GM18951 (cell line): ENCODE measurements around the gene ACVR1B.

Experiments used
- POLR2A ChIP-seq: IDR thresholded peaks from 4 replicates; pipeline ENCODE4 v1.6.1; 2011; ENCODE audit warnings: mild to moderate bottlenecking; ENCODE audit not compliant: insufficient read length, insufficient read depth; ENCODE audit errors: extremely low read depth
- in situ Hi-C: fragments of 300-500 bp; cut with MboI; formaldehyde crosslinking; loops from one replicate; pipeline ENCODE4 v1.12.0; 2022; ENCODE audit warnings: low sequenced_read_pairs, mixed read lengths, inconsistent platforms; ENCODE audit not compliant: unreplicated experiment

ACVR1B gene

GRCh38 chr12:51994959-51995358 is 43.5 kb downstream of the ACVR1B start:
- in situ Hi-C loops = no loop called here
- no peak for TF ChIP-seq POLR2A

- in situ Hi-C loops = no loop called here
- TF ChIP-seq POLR2A = no peak
Observed at GRCh38 chr12:51997136-51997535, 45.6 kb downstream of the ACVR1B start.

- in situ Hi-C loops = no loop called here
- TF ChIP-seq POLR2A = no peak
Observed at GRCh38 chr12:52003016-52003550, 51.6 kb downstream of the ACVR1B start.

DNA sequence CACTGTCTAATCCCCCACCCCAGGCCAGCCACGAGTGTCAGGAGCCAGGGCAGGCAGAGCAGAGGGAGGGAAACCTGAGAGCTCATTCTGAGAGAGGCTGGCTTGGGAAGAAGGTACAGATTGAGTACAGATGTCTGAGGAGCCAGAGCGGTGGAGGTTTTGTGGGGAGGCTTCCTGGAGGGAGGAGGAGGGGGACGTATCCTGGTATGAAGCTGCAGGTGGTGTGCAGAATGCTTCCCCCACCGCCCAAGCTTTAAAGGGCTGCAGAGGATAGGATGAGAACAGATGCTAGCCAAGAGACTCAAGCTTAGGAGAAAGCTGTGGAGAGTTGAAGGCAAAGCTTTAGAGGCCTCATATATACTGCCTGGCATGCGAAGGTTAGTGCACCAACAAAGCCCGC is 52.1 kb downstream of the ACVR1B start:
- in situ Hi-C loops = no loop called here
- no peak for TF ChIP-seq POLR2A

- in situ Hi-C loops = no loop called here
- no peak for TF ChIP-seq POLR2A
Observed at GRCh38 chr12:52004042-52004648, 52.6 kb downstream of the ACVR1B start.

DNA sequence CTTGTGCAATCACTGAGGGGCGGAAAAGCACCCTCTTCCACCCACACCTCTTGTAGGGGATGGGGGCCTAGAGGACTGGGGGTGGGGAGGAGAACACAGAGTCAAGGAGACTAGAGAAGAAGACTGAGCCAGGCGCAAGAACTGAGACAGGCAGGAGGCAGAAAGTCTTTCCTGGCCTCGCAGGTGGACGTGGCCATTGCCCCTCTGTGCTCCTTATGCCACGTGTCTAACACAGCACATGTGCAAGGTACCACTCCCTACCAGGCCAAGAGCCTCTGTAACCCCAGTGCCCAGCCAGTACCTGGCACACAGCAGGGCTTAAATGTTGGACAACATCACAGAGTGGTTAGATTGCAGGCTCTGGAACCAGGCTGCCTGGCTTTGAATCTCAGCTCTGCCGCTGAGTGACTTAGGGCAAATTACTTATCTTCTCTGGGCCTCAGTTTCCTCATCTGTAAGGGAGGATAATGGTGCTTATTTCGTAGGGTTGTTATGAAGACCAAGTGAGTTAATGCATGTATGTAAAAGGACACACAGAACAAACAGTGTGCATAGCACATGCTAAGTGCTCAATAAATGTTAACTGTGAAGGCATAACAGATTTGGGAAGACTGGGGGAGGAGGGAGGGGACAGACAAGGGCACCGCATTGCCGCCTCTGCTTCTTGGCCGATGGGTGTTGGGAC is 53.9 kb downstream of the ACVR1B start:
- TF ChIP-seq POLR2A = no peak
- in situ Hi-C loops = no loop called here

- TF ChIP-seq POLR2A = no peak
- in situ Hi-C loops = no loop called here
Observed at GRCh38 chr12:52005903-52006703, 54.6 kb downstream of the ACVR1B start.

DNA sequence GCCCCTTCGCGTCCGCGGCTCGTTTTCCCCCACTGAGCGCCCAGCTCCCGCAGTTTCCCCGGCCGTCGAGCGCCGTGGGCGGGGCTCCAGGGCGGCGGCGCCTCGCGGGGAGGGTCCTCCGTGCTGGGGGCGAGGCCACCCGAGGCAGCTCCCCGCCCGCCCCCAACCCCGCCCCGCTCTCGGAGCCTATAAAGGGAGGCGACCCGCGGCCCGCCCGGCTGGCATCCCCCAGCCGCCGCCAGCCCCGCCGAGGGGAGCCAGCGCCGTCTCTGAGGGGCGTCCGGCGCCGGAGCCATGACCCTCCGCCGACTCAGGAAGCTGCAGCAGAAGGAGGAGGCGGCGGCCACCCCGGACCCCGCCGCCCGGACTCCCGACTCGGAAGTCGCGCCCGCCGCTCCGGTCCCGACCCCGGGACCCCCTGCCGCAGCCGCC is 55.2 kb downstream of the ACVR1B start, which contains the start of gene TAMALIN:
Gene TAMALIN, plus strand, starts transcription at position 221 of the 432 bp plus-strand sequence. Its CDS starts 74 bp downstream, at position 295.
- no peak for TF ChIP-seq POLR2A
- in situ Hi-C loops = no loop called here

- TF ChIP-seq POLR2A = no peak
- in situ Hi-C loops = no loop called here
Observed at GRCh38 chr12:52007158-52007921, 55.8 kb downstream of the ACVR1B start.

DNA sequence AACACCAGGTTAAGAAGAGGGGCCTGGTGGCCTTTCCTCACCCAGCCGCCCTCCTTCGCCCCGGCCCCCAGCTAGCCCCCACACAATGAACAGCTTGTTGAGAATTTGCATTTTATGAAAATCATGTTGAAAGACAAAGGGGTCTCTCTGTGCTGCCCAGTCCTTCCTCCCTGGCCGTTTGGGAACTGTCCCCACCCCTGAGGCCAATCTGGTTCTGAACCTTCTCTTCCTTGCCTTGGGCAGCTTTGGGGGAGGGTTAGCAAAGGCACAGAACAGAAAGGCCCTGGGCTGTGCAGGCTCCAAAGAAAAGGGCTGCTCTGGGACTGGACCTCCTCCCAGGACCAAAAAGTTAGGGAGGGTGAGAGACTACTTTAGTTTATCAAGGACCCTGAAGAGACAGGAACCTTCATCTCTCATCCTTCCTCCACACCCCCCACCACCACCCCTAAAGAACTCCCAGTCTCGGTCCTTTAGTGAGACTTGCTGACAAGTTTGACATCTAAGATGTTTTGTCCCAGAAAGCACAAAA is 56.5 kb downstream of the ACVR1B start:
- no peak for TF ChIP-seq POLR2A
- in situ Hi-C loops = no loop called here

GRCh38 chr12:52009081-52009751 is 57.7 kb downstream of the ACVR1B start:
- in situ Hi-C loops = no loop called here
- no peak for TF ChIP-seq POLR2A

DNA sequence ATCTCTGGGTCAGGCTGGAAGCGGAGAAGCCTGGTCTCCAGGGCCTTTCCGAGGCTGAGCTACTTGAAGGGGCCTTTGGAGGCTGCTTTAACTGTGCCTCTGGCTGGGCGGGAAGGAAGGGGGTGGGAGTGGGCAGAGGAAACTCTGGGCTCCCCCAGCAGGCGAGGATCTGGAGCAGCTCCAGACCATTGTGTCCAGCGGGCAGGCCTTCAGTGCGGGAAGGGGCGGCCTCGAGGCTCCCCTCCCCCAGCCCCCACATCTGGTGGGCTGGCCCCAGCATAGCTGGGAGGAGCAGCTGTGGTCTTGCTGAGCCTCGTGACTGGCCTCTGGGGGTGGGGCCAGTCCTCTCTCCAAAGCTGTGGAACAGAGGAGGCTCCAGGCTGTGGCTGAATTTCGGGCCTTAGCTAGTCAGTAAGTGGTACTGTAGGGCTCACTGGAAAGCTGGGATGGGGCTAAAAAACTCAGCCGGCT is 58.7 kb downstream of the ACVR1B start:
- no peak for TF ChIP-seq POLR2A
- in situ Hi-C loops = no loop called here
